ENCODE results near the gene CDON.

- TF ChIP-seq EP300 (IDR thresholded peaks at IDR 0.05) (no peak), POLR2AphosphoS5 (IDR thresholded peaks at IDR 0.05) (no peak), CTCF (IDR thresholded peaks at IDR 0.05) (no peak)
Measured at GRCh38 chr11:125949271-125950177, 113.1 kb downstream of the CDON start.
